GM18526 (cell line): ENCODE measurements around the gene SEPTIN5.

Experiments
- POLR2A ChIP-seq: IDR thresholded peaks from 3 replicates; pipeline ENCODE4 v1.6.1; 2011; ENCODE audit not compliant: insufficient read length; ENCODE audit errors: extremely low read depth

The SEPTIN5 gene

GRCh38 chr22:19742160-19743066, 28.1 kb downstream of the SEPTIN5 start:
- no peak for TF ChIP-seq POLR2A

- TF ChIP-seq POLR2A, result no peak
Observed at GRCh38 chr22:19743081-19743480, 28.8 kb downstream of the SEPTIN5 start.

- no peak for TF ChIP-seq POLR2A
Observed at GRCh38 chr22:19743651-19744050, 29.3 kb downstream of the SEPTIN5 start.

- TF ChIP-seq POLR2A, result no peak
Observed at GRCh38 chr22:19744350-19745006, 30.2 kb downstream of the SEPTIN5 start.

GRCh38 chr22:19745155-19746101, 31.1 kb downstream of the SEPTIN5 start:
- no peak for TF ChIP-seq POLR2A

- TF ChIP-seq POLR2A, result no peak
Observed at GRCh38 chr22:19746726-19747125, 32.4 kb downstream of the SEPTIN5 start.

- no peak for TF ChIP-seq POLR2A
Observed at GRCh38 chr22:19747551-19747950, 33.2 kb downstream of the SEPTIN5 start.

- no peak for TF ChIP-seq POLR2A
Observed at GRCh38 chr22:19748139-19748538, 33.8 kb downstream of the SEPTIN5 start.

GRCh38 chr22:19748991-19749664, 34.8 kb downstream of the SEPTIN5 start:
- no peak for TF ChIP-seq POLR2A

GRCh38 chr22:19749876-19750275, 35.6 kb downstream of the SEPTIN5 start:
- TF ChIP-seq POLR2A, result no peak

GRCh38 chr22:19750507-19751490, 36.5 kb downstream of the SEPTIN5 start:
- TF ChIP-seq POLR2A, result no peak

- no peak for TF ChIP-seq POLR2A
Observed at GRCh38 chr22:19751497-19752245, 37.4 kb downstream of the SEPTIN5 start.

GRCh38 chr22:19753090-19753842, 39.0 kb downstream of the SEPTIN5 start:
- no peak for TF ChIP-seq POLR2A
